HG03039 (cell line): Measurements from ENCODE around the gene MESP1.

Experiments used
- ATAC-seq: cut with Tn5 transposase; IDR thresholded peaks from one replicate; pipeline ENCODE4 v1.9.1; 2021; ENCODE audit warnings: mild to moderate bottlenecking, moderate library complexity; ENCODE audit not compliant: unreplicated experiment

The MESP1 gene

GRCh38 chr15:89732451-89733172, 18.4 kb downstream of the MESP1 start:
- no peak for ATAC-seq

- ATAC-seq = no peak
Observed at GRCh38 chr15:89731275-89731674, 19.8 kb downstream of the MESP1 start.

GRCh38 chr15:89728254-89728653, 22.8 kb downstream of the MESP1 start:
- ATAC-seq = no peak

- no peak for ATAC-seq
Observed at GRCh38 chr15:89725064-89725463, 26.0 kb downstream of the MESP1 start.

- ATAC-seq = no peak
Observed at GRCh38 chr15:89724621-89725020, 26.4 kb downstream of the MESP1 start.

GRCh38 chr15:89723031-89723430, 28.0 kb downstream of the MESP1 start:
- ATAC-seq = no peak

GRCh38 chr15:89714775-89715174, 36.3 kb downstream of the MESP1 start:
- no peak for ATAC-seq

GRCh38 chr15:89707577-89707976, 43.5 kb downstream of the MESP1 start:
- no peak for ATAC-seq

- ATAC-seq = no peak
Observed at GRCh38 chr15:89704411-89704810, 46.6 kb downstream of the MESP1 start.
